ENCODE results near the gene EPHB2.

EPHB2 gene

GRCh38 chr1:22760455-22760854 lies 49.8 kb downstream of the EPHB2 start:
- Histone ChIP-seq H3K9ac (ENCODE audit: low read depth, low read length) (no peak overlapping the region), H3K4me1 (ENCODE audit: control insufficient read depth, insufficient read depth, low read length) (peaks cover 8% of the 10 kb centered on the region), H3K27me3 (ENCODE audit: control insufficient read depth, insufficient read depth, low read length) (no peaks in the 10 kb centered on the region), H3K4me3 (ENCODE audit: low read length) (no peak overlapping the region), H3K36me3 (ENCODE audit: insufficient read depth, low read length) (no peaks in the 10 kb centered on the region), H3K4me2 (ENCODE audit: low read length) (no peak overlapping the region), H3K9me3 (replicated peaks; ENCODE audit: low read length) (no peaks in the 10 kb centered on the region)

DNA sequence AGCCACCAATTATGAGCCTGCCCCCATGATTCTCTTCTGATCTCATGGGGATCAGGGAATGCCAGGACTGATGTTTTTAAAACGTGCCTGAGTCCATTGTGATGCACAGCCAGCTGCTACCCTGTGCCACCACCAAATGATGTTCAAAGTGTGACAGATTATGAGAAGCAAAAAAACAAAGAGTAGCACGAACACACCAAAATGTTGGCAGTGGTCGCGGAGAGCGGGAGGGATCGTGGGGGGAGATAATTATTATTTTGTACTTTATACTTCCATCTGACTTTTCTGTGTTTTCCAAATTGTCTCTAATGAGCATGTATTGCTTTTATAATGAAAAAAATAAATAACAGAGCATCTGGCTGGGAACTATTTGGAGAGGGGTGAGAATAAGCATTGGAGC lies 50.5 kb downstream of the EPHB2 start:
- no peak overlapping the region for H3K4me3 ChIP-seq (ENCODE audit: low read length)
- no peaks in the 10 kb centered on the region for H3K36me3 ChIP-seq (ENCODE audit: insufficient read depth, low read length)
- H3K9ac ChIP-seq (ENCODE audit: low read depth, low read length) = no peak overlapping the region
- H3K4me2 ChIP-seq (ENCODE audit: low read length) = no peak overlapping the region
- no peaks in the 10 kb centered on the region for H3K9me3 ChIP-seq (replicated peaks; ENCODE audit: low read length)
- H3K4me1 ChIP-seq (ENCODE audit: control insufficient read depth, insufficient read depth, low read length) = peaks cover 1% of the 10 kb centered on the region
- H3K27me3 ChIP-seq (ENCODE audit: control insufficient read depth, insufficient read depth, low read length) = no peaks in the 10 kb centered on the region

DNA sequence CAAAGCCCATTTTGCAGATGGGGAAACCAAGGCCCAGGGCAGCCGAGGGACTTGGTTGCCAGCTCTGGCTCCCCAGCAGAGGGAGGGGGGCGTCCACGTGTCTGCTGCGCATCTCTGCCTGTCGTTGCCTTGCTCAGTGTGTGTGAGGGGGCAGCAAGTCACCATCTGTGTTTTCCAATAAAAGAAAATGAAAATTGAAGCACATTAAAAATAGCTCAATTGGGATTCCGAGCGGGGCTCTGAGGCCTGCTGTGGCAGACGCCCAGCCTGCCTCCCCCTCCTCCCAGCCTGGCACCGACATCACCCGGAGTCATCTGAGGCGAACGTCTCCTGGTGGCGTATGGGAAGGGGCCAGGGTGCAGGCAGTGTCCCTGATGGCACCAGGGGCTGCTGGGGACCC lies 51.2 kb downstream of the EPHB2 start:
- no peaks in the 10 kb centered on the region for H3K36me3 ChIP-seq (ENCODE audit: insufficient read depth, low read length)
- no peaks in the 10 kb centered on the region for H3K9me3 ChIP-seq (replicated peaks; ENCODE audit: low read length)
- no peaks in the 10 kb centered on the region for H3K27me3 ChIP-seq (ENCODE audit: control insufficient read depth, insufficient read depth, low read length)
- H3K4me2 ChIP-seq (ENCODE audit: low read length) = no peak overlapping the region
- H3K4me1 ChIP-seq (ENCODE audit: control insufficient read depth, insufficient read depth, low read length) = no peaks in the 10 kb centered on the region
- no peak overlapping the region for H3K4me3 ChIP-seq (ENCODE audit: low read length)
- H3K9ac ChIP-seq (ENCODE audit: low read depth, low read length) = no peak overlapping the region

GRCh38 chr1:22763487-22764200 lies 53.0 kb downstream of the EPHB2 start:
- no peak overlapping the region for H3K4me2 ChIP-seq (ENCODE audit: low read length)
- H3K9me3 ChIP-seq (replicated peaks; ENCODE audit: low read length) = no peaks in the 10 kb centered on the region
- no peaks in the 10 kb centered on the region for H3K27me3 ChIP-seq (ENCODE audit: control insufficient read depth, insufficient read depth, low read length)
- no peaks in the 10 kb centered on the region for H3K36me3 ChIP-seq (ENCODE audit: insufficient read depth, low read length)
- no peak overlapping the region for H3K4me3 ChIP-seq (ENCODE audit: low read length)
- H3K4me1 ChIP-seq (ENCODE audit: control insufficient read depth, insufficient read depth, low read length) = no peaks in the 10 kb centered on the region
- H3K9ac ChIP-seq (ENCODE audit: low read depth, low read length) = no peak overlapping the region

DNA sequence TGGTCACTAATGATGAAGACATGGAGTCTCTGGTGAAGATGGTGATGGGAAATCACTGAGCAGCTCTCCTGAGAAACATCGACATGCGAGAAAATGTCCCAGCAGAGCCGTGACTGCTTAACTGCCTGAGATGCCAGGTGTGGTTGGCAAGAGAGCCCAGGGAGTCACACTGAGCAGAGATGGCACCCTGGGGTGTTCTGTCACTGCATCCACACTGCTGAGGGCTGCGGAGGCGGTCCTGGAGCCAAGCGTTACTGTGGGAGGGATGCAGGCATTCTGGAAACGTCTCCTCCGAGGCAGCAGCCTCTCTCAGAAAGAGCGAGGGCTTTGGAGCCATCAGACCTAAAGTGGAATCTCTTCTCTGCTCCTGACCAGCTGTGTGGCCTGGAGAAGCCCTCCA lies 57.2 kb downstream of the EPHB2 start:
- Histone ChIP-seq H3K4me3 (ENCODE audit: low read length) (no peak overlapping the region), H3K4me1 (ENCODE audit: control insufficient read depth, insufficient read depth, low read length) (peaks cover 4% of the 10 kb centered on the region), H3K9me3 (replicated peaks; ENCODE audit: low read length) (no peaks in the 10 kb centered on the region), H3K9ac (ENCODE audit: low read depth, low read length) (no peak overlapping the region), H3K36me3 (ENCODE audit: insufficient read depth, low read length) (no peaks in the 10 kb centered on the region), H3K27me3 (ENCODE audit: control insufficient read depth, insufficient read depth, low read length) (no peaks in the 10 kb centered on the region), H3K4me2 (ENCODE audit: low read length) (no peak overlapping the region)

DNA sequence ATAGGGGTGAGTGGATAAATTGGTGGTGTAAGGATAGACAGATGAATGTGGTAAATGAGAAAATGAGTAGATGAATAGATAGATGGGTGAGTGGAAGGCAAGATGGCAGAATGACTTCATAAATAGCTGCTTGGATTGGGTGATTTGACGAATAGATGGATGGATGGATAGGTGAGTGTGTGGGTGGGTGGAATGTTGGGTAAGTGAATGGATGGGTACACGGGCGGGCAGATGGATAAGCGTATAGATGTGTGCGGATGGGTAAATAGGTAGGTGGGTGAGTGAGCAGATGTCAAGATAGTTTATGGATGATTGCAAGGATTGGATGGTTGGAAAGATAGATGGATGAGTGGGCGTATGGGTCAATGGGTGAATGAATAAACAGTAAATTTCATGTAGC lies 59.3 kb downstream of the EPHB2 start:
- Histone ChIP-seq H3K9ac (ENCODE audit: low read depth, low read length) (no peak overlapping the region), H3K4me1 (ENCODE audit: control insufficient read depth, insufficient read depth, low read length) (peaks cover 15% of the 10 kb centered on the region), H3K4me2 (ENCODE audit: low read length) (no peak overlapping the region), H3K27me3 (ENCODE audit: control insufficient read depth, insufficient read depth, low read length) (no peaks in the 10 kb centered on the region), H3K9me3 (replicated peaks; ENCODE audit: low read length) (no peaks in the 10 kb centered on the region), H3K4me3 (ENCODE audit: low read length) (no peak overlapping the region), H3K36me3 (ENCODE audit: insufficient read depth, low read length) (no peaks in the 10 kb centered on the region)

DNA sequence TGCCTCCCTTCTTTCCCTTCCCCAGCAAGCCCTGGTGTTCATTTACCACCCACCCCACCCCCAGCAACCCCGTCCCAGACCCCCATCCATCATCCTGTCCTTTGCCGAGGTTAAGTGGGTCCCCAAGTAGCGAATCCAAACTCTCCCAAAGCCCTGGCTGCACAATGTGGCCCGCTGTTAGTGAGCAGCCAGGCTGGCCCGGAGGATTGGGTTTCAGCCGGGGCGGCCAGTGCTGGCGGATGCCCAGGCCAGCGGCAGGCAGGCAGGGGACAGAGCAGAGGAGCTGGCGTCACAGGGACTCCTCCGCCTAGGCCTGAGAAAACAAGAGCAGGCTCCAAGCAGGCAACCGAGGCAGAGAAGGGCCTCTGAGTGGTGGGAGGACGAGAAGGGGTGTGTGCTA lies 61.4 kb downstream of the EPHB2 start:
- Histone ChIP-seq H3K4me3 (ENCODE audit: low read length) (no peak overlapping the region), H3K36me3 (ENCODE audit: insufficient read depth, low read length) (no peaks in the 10 kb centered on the region), H3K4me1 (ENCODE audit: control insufficient read depth, insufficient read depth, low read length) (peaks cover 15% of the 10 kb centered on the region), H3K9ac (ENCODE audit: low read depth, low read length) (peak overlapping the region; percentile 29), H3K4me2 (ENCODE audit: low read length) (no peak overlapping the region), H3K27me3 (ENCODE audit: control insufficient read depth, insufficient read depth, low read length) (no peaks in the 10 kb centered on the region), H3K9me3 (replicated peaks; ENCODE audit: low read length) (no peaks in the 10 kb centered on the region)

DNA sequence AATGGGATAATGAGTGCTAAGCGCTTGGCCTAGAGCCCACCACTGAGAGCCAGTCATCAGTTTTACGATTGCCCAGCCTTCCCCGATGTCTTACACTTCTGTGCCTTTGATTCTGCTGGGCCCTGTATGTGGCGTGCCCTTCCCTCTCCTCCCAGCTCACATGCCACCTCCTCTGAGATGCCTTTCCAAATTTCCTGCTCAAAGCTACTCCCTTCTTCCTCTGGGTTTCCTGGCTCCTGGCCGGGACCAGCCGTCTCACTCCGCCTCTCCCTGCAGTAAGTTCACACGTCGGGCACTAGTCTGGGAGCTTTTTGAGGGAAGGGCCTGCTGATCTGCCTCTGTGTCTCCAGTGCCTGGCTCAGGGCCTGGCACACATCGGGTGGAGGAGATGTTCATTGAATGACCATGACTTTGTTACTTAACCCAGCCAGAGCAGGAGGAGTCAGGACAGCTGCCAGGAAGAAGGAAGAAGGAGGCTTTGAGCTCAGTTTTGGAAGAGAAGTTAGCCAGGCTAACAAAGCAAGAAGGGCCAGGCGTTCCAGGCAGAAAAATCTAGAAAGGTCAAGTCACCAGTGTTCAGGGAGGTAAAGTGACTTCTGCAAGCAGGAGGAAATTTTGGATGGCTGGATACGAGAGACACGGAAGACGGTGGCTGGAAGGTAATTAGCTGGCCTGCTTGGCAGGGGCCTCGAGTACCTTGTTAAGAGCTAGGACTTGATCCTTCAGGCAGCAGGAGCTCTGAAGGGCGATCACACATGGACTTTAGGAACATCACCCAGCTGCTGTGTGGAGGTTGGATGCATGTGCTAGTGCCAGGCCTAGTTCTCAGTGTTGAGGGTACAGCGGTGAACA lies 63.6 kb downstream of the EPHB2 start:
- H3K4me1 ChIP-seq (ENCODE audit: control insufficient read depth, insufficient read depth, low read length) = peaks cover 15% of the 10 kb centered on the region
- H3K9me3 ChIP-seq (replicated peaks; ENCODE audit: low read length) = no peaks in the 10 kb centered on the region
- no peaks in the 10 kb centered on the region for H3K27me3 ChIP-seq (ENCODE audit: control insufficient read depth, insufficient read depth, low read length)
- no peak overlapping the region for H3K4me2 ChIP-seq (ENCODE audit: low read length)
- H3K36me3 ChIP-seq (ENCODE audit: insufficient read depth, low read length) = no peaks in the 10 kb centered on the region
- H3K9ac ChIP-seq (ENCODE audit: low read depth, low read length) = no peak overlapping the region
- no peak overlapping the region for H3K4me3 ChIP-seq (ENCODE audit: low read length)

DNA sequence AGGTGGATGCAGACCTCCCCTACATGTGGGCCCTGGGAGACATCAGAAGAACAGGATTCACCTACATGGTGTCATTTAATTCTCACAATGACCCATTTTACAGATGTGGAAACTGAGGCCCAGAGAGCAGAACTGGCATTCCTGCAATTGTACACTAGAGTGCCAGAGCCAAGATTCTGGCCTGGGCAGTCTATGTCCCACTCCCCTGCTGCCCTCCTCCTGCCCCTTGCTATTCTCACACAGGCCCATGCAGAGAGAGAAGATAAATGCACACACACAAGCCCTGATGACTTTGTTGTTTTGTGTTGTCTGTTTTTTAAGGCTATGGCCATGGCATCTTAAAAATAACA lies 64.2 kb downstream of the EPHB2 start:
- Histone ChIP-seq H3K27me3 (ENCODE audit: control insufficient read depth, insufficient read depth, low read length) (no peaks in the 10 kb centered on the region), H3K9ac (ENCODE audit: low read depth, low read length) (no peak overlapping the region), H3K36me3 (ENCODE audit: insufficient read depth, low read length) (no peaks in the 10 kb centered on the region), H3K4me1 (ENCODE audit: control insufficient read depth, insufficient read depth, low read length) (peaks cover 15% of the 10 kb centered on the region), H3K9me3 (replicated peaks; ENCODE audit: low read length) (no peaks in the 10 kb centered on the region), H3K4me2 (ENCODE audit: low read length) (no peak overlapping the region), H3K4me3 (ENCODE audit: low read length) (no peak overlapping the region)

DNA sequence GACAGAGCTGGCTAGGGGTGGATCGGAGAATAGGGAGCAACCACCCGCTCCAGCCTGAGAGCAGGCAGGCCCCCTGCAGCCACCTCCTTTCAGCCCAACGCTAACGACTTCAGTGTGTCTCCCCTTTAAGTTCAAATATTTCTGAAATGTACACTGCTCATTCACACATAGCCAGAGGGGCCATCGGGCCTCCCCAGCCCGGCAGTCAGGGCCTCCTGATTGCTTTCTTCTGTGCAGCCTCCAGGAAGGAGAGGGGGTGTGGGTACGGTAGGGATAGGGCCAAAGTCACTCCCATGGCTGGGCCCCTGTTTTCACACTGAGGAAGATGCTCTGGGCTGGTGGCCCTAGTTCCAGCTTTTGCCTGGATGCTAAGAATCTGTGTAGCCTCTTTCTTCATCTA lies 64.8 kb downstream of the EPHB2 start:
- Histone ChIP-seq H3K9ac (ENCODE audit: low read depth, low read length) (no peak overlapping the region), H3K4me3 (ENCODE audit: low read length) (no peak overlapping the region), H3K27me3 (ENCODE audit: control insufficient read depth, insufficient read depth, low read length) (no peaks in the 10 kb centered on the region), H3K4me2 (ENCODE audit: low read length) (no peak overlapping the region), H3K4me1 (ENCODE audit: control insufficient read depth, insufficient read depth, low read length) (peaks cover 15% of the 10 kb centered on the region), H3K9me3 (replicated peaks; ENCODE audit: low read length) (no peaks in the 10 kb centered on the region), H3K36me3 (ENCODE audit: insufficient read depth, low read length) (no peaks in the 10 kb centered on the region)

DNA sequence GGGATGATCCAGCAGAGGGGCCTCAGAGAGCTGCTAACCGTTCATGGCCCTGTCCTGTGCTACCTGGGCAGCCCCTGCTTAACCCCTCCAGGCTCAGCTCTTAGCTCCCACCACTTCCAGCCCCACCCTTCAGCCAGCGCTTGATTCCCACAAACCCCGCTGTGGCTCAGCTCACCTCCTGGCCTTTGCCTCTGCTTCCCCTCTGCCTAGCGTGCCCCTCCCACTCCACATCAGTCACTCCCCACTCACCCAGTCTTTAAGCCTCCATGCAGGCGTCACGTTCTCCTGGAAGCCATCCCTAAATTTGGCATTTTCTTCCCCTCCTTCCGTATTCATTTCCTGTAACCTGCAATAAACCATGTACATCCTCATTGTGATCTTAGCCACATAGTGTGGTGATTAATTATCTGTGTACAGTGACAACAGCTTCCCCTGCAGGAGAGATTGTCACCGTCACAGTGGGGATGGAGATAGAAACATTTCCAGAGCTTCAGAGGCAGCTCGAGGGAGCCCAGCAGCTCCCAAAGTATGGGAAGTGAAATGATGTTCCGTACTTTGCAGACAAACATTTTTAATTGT lies 65.5 kb downstream of the EPHB2 start:
- Histone ChIP-seq H3K4me1 (ENCODE audit: control insufficient read depth, insufficient read depth, low read length) (peaks cover 15% of the 10 kb centered on the region), H3K27me3 (ENCODE audit: control insufficient read depth, insufficient read depth, low read length) (no peaks in the 10 kb centered on the region), H3K4me3 (ENCODE audit: low read length) (no peak overlapping the region), H3K9me3 (replicated peaks; ENCODE audit: low read length) (no peaks in the 10 kb centered on the region), H3K4me2 (ENCODE audit: low read length) (no peak overlapping the region), H3K36me3 (ENCODE audit: insufficient read depth, low read length) (no peaks in the 10 kb centered on the region), H3K9ac (ENCODE audit: low read depth, low read length) (no peak overlapping the region)
